GM12873 (cell line): ENCODE measurements around the gene PKP3.

ENCODE experiments used
- TF ChIP-seq, protein P1 (sequence below): IDR thresholded peaks from 2 replicates; pipeline ENCODE4 v1.5.1; 2012; ENCODE audit warnings: low read depth, mild to moderate bottlenecking, moderate library complexity, low read length, control low read depth; ENCODE audit not compliant: insufficient read depth; ENCODE audit errors: missing control alignments

PKP3 gene

DNA sequence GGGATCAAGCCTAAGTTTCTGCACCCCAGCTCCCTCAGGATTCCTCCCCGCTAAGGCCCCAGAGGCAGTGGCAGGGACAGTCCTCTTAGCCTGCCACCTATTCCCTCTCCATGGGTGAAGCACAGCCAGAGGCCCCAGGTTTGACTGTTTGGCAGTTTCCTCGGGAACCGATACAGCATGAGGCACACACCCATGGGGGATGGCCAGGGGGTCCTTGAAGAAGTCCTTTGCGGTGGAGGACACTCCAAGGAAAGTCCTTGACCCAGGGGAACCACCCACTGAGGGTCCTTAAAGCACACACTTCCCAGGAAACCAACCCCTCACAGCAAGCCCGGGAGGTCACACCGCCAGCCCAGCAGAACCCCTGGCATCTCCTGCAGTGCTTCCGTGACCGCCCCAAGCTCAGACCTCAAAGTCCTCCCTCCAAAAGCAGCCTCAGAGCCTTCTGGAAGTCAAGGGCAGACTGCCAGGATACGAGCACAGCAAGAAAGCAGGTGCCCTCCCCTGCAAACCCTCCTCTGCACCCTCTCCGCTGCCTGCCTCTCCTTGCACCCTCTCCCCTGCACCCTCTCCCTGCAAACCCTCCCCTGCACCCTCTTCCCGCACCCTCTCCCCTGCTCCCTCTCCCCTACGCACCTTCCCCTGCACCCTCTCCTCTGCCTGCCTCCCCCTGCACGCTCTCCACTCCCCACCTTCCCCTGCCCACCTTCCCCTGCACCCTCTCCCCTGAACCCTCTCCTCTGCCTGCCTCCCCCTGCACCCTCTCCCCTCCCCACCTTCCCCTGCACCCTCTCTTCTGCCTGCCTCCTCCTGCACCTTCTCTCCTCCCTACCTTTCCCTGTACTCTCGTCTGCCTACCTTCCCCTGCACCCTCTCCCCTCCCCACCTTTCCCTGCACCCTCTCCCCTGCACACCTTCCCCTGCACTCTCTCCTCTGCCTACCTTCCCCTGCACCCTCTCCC lies 19.4 kb downstream of the PKP3 start:
- TF ChIP-seq, protein P1, sequence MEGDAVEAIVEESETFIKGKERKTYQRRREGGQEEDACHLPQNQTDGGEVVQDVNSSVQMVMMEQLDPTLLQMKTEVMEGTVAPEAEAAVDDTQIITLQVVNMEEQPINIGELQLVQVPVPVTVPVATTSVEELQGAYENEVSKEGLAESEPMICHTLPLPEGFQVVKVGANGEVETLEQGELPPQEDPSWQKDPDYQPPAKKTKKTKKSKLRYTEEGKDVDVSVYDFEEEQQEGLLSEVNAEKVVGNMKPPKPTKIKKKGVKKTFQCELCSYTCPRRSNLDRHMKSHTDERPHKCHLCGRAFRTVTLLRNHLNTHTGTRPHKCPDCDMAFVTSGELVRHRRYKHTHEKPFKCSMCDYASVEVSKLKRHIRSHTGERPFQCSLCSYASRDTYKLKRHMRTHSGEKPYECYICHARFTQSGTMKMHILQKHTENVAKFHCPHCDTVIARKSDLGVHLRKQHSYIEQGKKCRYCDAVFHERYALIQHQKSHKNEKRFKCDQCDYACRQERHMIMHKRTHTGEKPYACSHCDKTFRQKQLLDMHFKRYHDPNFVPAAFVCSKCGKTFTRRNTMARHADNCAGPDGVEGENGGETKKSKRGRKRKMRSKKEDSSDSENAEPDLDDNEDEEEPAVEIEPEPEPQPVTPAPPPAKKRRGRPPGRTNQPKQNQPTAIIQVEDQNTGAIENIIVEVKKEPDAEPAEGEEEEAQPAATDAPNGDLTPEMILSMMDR, result no peak

DNA sequence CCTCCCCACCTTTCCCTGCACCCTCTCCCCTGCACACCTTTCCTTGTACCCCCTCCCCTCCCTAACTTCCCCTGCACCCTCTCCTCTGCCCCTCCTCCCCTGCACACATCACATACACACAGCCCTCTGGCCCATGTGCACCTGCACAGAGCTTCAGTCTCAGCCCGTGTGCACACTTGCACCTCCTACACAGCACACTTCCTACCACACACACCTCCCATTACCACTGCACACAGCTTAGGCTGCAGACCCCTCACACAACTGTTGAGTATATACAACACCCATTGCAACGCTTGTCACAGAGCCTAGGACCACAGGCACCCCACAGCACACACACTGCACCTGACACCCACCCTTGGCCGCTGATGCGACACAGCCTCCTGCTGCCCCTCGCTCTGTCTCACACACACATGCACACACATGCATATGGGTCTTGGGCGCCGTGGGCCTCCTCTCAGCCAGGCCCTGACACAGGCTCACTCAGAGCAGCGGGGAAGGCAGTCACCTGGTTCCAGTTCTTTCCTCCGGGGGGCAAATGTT lies 20.4 kb downstream of the PKP3 start:
- TF ChIP-seq, protein P1, result no peak

DNA sequence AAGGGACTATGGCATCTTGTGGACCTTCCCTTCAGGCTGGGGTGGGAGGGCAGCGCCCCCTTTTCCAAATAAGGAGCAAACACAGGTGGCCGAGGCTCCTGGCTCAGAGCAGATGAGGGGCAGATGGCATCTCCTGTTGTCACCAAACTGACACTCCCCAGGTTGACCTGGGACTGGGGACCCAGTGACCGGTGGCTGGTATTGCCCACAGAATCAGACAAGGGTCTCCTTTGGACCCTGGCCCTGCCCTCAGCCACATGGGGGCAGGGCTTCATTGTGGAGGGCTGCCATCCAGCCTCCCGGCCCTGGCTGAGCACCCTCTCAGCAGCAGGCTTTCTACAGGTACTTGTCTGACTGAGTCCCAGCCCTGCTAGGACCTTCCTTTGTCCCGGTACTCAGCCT lies 21.6 kb downstream of the PKP3 start:
- TF ChIP-seq, protein P1, result peak; percentile 9

DNA sequence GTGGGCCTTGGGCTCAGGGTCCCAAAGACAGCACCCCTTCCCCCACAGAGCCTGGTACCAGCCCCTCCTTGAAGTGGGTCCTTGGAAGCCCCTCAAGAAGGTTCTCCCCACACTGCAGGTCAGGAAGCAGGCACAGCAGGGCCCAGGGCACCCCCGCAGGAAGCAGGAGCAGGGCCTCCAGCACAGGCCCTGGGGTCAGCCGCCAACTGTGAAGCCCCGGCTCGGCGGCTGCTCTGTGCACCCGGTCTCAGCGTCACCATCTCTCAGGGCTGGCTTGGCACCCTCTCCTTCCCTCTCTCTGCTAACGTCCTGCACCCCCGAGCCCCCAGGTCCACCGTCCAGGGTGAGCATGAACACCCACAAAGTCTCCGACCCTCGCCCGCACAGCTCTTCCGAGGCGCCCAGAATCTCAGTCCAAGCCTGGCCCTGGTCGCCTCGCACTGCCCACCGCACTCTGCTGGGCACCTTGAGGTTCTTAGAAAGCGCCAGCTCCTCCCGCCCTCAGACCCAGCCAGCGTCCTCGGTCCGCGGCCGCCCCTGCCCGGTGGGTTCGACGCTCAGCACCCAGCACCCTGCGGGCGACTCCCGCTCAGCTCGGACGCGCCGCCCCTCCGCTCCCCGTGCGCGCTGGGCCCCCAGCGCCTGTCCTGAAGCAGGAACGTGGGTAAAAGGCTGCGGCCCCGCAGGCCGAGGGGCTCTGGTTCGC lies 22.2 kb downstream of the PKP3 start:
- TF ChIP-seq, protein P1, result no peak

DNA sequence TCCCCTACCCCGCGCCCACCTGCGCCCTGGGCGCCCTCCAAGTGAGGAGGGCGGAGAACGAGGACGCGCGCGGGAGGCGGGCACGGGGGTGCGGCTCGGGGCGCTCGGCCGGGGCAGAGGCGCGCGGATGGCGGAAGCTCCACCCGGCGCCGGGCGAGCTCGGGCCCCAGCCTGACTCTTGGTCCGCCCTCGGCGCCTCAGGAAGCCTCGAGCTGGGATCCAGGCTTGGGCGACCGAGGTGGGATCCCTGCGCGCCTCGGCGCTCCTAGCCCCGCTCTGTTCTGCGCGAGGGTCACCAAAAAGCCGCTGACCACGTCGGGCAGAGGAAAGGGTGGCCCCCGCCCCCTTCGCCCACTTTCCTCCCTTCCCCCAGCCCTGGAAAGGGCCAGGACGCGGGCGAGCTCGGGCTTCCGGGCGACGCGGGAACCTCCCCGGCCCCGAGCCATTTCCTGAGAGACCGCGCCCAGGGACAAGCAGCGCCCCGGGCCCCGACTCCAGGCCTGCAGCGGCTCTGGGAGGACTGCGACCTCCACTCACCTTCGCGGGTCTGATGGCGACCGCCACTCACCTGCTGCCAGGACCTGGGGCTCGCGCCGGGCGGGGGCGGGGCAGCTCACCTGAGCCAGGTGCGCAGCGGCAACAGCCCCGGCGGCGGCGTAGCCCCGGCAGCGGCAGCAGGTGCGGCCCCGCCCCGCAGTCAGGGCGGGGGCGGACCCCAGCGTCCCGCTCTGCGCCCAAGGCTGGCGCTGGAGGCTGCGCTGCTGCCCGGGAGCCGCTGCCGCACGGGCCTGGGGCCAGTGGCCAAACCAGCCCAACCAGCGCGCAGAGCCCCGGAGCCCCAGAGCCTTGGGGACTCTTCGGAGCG lies 23.0 kb downstream of the PKP3 start:
- TF ChIP-seq, protein P1, result no peak

DNA sequence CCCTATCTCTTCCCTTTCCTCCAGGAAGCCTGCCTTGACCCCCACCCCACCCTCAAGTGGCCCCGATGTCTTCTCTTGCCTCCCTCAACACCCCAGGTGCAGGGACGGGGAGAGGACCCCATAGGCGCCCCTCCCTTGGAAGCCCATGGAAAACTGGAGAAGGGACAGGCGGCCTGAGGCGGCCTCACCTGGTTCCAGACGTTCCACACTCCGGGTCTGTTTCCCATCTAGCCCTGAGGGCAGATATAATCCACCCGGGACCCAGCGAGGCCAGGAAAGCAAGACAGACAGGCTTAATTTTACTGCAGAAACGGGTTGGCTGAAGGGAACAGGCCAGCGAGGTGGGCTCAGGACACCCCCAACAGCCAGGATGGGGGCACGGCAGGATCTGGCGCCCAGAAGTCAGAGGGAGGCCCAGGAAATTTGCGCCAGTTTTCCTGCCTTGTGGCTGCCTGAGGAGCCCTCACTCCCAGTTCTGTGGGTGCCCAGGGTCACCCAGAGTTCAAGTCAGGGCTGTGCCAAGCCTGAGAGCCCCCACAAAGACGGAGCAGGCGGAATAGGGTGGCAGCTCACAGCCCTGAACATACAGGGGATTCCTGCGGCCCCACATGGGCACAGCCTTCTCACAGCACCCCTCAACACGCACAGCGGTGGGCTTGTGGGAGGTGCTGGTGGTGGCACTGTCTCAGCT lies 23.8 kb downstream of the PKP3 start:
- TF ChIP-seq, protein P1, result no peak
